ENCODE measurements around the gene DBNL.

Gene DBNL

DNA sequence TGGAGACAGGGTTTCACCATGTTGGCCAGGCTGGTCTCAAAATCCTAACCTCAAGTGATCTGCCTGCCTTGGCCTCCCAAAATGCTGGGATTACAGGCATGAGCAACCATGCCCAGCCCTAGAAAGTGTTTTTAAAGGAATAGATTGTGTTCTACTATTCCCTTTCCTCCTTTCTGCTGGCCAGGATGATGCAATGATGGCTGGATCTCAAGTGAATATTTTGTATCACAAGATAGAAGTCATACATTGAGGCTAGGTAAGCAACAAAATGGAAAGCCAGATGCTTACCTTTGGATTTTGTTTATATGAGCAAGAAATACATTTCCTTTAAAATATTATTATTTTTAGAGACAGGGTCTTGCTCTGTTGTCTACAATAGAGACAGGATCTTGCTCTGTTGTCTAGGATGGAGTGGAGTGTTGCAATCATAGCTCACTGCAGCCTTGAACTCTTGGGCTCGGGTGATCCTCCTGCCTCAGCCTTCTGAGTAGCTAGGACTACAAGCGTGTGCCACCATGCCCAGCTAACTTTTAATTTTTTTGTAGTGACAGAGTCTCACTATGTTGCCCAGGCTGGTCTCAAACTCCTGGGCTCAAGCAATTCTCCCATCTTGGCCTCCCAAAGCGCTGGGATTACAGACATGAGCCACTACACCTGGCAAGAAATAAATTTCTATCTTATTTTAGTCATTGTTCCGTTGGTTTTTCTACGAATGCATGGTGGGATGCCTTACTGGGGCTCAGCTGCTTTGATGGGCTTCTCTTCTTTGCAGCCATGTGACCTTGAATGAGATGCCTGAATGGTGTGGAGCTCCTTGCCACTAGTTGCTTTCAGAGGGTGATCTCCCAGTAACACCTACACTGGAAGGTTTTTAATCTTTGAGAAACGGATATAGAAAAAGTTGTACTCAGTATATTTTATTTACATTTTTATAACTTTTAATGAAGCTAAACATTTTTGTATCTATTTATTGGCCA, 53.9 kb downstream of the DBNL start:
- H3K4me3 ChIP-seq (ENCODE audit: low read length): no peak overlapping the region
- TF ChIP-seq, protein P1, sequence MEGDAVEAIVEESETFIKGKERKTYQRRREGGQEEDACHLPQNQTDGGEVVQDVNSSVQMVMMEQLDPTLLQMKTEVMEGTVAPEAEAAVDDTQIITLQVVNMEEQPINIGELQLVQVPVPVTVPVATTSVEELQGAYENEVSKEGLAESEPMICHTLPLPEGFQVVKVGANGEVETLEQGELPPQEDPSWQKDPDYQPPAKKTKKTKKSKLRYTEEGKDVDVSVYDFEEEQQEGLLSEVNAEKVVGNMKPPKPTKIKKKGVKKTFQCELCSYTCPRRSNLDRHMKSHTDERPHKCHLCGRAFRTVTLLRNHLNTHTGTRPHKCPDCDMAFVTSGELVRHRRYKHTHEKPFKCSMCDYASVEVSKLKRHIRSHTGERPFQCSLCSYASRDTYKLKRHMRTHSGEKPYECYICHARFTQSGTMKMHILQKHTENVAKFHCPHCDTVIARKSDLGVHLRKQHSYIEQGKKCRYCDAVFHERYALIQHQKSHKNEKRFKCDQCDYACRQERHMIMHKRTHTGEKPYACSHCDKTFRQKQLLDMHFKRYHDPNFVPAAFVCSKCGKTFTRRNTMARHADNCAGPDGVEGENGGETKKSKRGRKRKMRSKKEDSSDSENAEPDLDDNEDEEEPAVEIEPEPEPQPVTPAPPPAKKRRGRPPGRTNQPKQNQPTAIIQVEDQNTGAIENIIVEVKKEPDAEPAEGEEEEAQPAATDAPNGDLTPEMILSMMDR (conservative IDR thresholded peaks at IDR 0.05; ENCODE audit: low read length): no peak
- no peak for DNase-seq (ENCODE audit: low read depth)

DNA sequence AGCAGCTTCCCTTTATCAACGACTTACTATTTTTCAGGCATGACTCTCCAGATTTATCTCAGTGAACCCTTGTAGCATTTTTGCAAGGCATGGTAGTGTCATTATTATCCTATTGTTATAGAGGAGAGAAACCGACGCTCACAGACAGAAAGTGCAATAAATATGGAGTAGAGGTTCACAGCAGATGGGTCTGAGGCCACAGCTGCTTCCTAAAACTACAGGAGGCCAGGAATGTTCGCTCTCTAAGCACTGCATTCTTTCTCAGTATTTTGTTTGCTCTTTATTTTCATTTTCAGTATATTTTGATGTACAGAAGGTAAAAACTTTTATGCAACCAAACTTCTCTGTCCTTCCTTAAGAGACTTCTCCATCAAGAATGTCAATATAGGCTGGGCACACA, 55.2 kb downstream of the DBNL start:
- no peak overlapping the region for H3K4me3 ChIP-seq (ENCODE audit: low read length)
- TF ChIP-seq, protein P1 (conservative IDR thresholded peaks at IDR 0.05; ENCODE audit: low read length): no peak
- no peak for DNase-seq (ENCODE audit: low read depth)

DNA sequence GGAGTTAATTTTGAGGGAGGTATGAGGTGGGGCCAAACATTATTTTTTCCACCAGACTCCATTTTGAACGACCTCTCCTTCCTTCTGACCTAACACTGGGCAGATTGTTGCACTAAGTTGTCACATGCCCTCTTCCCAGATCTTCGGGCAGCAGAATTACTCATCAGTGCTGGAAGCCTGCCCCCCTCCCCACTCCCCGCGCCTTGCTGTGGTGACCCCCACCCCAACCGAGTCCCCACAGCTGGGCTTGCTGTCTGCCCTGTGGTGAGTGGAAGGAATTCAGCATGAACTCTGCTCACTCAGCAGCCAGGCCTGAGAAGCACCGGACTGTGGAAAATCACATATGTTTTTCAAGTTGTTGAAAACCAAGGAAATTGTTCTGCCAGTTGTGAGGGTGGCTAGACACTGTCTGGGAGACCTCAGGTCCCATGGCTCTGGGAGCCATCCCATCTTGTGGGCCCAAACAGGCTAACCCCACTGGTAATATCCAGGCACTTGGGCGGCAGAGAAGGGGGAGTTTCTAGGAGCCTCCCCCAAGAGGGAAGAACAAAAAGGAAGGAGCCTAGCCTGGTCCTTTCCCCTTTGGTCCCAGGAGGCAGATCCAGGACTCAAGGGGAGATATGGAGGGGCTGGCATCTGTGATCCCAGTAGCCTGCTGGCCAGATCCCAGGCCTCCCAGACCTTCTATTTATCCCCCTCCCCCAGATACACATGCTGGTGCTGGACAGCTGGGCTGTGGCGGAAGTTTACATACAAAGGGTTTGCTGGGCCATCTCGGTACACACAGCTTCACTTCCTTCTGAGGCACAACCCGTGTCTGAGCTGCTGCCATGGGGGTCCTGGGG, 56.2 kb downstream of the DBNL start:
- no peak overlapping the region for H3K4me3 ChIP-seq (ENCODE audit: low read length)
- peak; percentile 95 for DNase-seq (ENCODE audit: low read depth)

DNA sequence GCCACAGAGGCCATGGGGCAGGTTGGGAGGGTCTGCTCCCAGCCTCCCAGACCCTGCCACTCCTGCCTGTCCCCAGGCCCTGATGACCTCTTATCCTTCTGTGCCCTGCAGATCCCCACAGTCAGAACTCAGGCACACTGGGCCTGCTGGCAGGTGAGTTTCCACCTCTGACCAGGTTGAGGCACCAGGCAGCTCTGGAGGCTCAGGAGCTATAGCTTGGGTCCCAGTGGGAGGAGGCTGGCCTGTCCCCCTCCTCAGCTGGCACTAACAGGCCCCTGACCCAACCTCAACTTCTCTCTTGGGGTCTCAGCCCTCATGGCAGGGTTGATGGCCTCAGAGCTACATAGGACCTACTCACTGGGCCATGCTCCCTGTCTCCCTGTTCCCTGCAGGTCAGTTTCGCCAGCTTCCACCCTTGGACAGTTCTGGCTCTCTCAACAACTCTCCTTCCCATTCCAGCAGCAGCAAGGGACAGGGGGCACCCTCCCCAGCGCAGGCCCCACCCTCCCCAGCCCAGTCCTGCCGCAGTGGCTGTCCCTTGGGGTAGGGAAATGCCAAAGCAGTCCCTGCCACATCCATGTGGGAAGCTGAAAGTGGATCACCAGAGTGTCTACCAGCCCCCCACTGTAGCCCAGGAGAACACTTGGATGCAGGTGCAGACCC, 56.9 kb downstream of the DBNL start:
- TF ChIP-seq, protein P1 (conservative IDR thresholded peaks at IDR 0.05; ENCODE audit: low read length): no peak
- DNase-seq (ENCODE audit: low read depth): no peak

More for the DNA sequence above, 56.2 kb downstream of the DBNL start:
- TF ChIP-seq, protein P1 (conservative IDR thresholded peaks at IDR 0.05; ENCODE audit: low read length): 0 out of 2 replicates have a peak, but pooled peaks have one; percentile 8

DNA sequence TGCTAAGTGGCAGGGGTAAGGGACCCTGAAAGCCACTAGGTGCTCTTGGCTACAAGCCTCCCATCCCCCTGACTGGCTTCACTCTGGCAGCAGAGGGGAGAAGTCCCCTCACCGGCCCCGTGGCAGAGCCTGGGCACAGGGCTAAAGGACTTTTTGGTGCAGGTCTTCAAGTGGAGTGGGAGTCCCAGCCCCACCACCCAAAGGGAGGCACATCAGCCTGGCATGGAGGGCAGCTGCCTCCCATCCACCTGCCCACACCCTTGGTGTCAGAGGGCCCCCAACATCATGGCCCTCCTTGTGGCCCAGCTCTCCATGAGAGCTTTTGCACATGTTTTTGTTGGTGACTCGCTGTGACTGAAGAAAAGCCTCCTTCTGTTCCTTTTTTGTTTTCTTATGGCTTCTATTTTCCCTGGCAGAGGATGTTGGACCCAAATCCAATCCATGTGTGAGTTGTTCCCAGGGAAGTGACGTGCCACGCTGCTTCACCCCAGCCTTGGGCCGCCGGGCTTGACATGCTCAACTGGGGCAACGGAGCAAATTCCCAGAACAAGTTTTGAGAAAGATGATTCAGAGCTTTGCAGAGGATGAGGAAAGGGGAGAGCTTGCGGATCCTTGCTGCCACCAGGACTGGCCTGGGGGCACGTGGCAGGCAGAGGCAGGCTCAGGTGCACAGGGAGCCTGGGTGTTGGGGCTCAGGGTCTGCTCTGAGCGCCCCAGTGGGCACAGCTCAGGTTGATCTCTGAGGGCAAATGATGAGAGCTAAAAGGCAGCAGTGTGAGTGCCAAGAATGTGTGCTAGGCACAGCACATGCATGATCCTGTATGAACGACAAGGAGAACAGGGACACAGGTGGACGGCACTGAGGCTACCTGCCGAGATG, 57.7 kb downstream of the DBNL start:
- TF ChIP-seq, protein P1 (conservative IDR thresholded peaks at IDR 0.05; ENCODE audit: low read length): no peak
- peak; percentile 95 for DNase-seq (ENCODE audit: low read depth)

More for the DNA sequence above, 56.9 kb downstream of the DBNL start:
- H3K4me3 ChIP-seq (ENCODE audit: low read length): no peak overlapping the region

More for the DNA sequence above, 57.7 kb downstream of the DBNL start:
- no peak overlapping the region for H3K4me3 ChIP-seq (ENCODE audit: low read length)
